Left lobe of liver (tissue), 2 donors: ENCODE results near the gene NFIA. TPM values are rescaled to one million over a fixed set of nuclear protein-coding genes. Genes with fewer than 3 reads are reported as not detected.

Source experiments
- ATAC-seq: fragments of 200-7000 bp; cut with Tn5 transposase; one replicate; pipeline ENCODE4 v1.9.1; 2020; ENCODE audit warnings: mild to moderate bottlenecking, moderate library complexity
- DNase-seq: peaks from one replicate; pipeline ENCODE4 v3.0.0-alpha.2; 2020; ENCODE audit warnings: low spot score
- total RNA-seq: library from RNA; stranded (reverse); gene quantifications from one replicate; pipeline ENCODE4 v1.2.1, GENCODE V29; 2021
- donor health status: DM: no; HTN: no; CAD: no; lungs with moderate emphysema.
- donor health status: DM: no; HTN: yes; CAD: no.

NFIA gene
- total RNA-seq, 1 donor from 2014 or later, result 69.9 TPM

GRCh38 chr1:61316493-61316892 is 234.1 kb downstream of the NFIA start:
- ATAC-seq (no peak), DNase-seq (no peak)

GRCh38 chr1:61318319-61319125 is 236.2 kb downstream of the NFIA start:
- DNase-seq (no peak), ATAC-seq (peak; percentile 17)

GRCh38 chr1:61320575-61320974 is 238.2 kb downstream of the NFIA start:
- ATAC-seq, result no peak
- no peak for DNase-seq

GRCh38 chr1:61322008-61322744 is 239.8 kb downstream of the NFIA start:
- no peak for ATAC-seq
- no peak for DNase-seq

GRCh38 chr1:61322769-61323168 is 240.4 kb downstream of the NFIA start:
- ATAC-seq (peak; percentile 14), DNase-seq (no peak)

GRCh38 chr1:61323681-61324328 is 241.4 kb downstream of the NFIA start:
- ATAC-seq, result no peak
- DNase-seq, result no peak

- ATAC-seq, result peak; percentile 66
- no peak for DNase-seq
These were observed 244.4 kb downstream of the NFIA start for GRCh38 chr1:61326713-61327112.

- ATAC-seq, result no peak
- DNase-seq, result no peak
These were observed 245.1 kb downstream of the NFIA start for GRCh38 chr1:61327436-61327835.

GRCh38 chr1:61329556-61329955 is 247.2 kb downstream of the NFIA start:
- ATAC-seq (no peak), DNase-seq (no peak)

GRCh38 chr1:61330018-61330417 is 247.7 kb downstream of the NFIA start:
- no peak for ATAC-seq
- no peak for DNase-seq

GRCh38 chr1:61330571-61330970 is 248.2 kb downstream of the NFIA start:
- ATAC-seq (no peak), DNase-seq (no peak)

GRCh38 chr1:61332196-61332753 is 249.9 kb downstream of the NFIA start:
- no peak for ATAC-seq
- DNase-seq, result no peak

- no peak for ATAC-seq
- no peak for DNase-seq
These were observed 250.4 kb downstream of the NFIA start for GRCh38 chr1:61332796-61333195.

- peak; percentile 36 for ATAC-seq
- DNase-seq, result peak; percentile 58
These were observed 252.6 kb downstream of the NFIA start for GRCh38 chr1:61334718-61335589.

- no peak for ATAC-seq
- no peak for DNase-seq
These were observed 254.7 kb downstream of the NFIA start for GRCh38 chr1:61337037-61337436.

- ATAC-seq (no peak), DNase-seq (no peak)
These were observed 255.1 kb downstream of the NFIA start for GRCh38 chr1:61337441-61337951.

- ATAC-seq (peak; percentile 95), DNase-seq (peak; percentile 79)
These were observed 255.9 kb downstream of the NFIA start for GRCh38 chr1:61337981-61338848.

GRCh38 chr1:61338899-61339298 is 256.5 kb downstream of the NFIA start:
- ATAC-seq (peak; percentile 50), DNase-seq (no peak)

- ATAC-seq (no peak), DNase-seq (no peak)
These were observed 259.1 kb downstream of the NFIA start for GRCh38 chr1:61341426-61341825.
